Type B pancreatic cell (in vitro differentiated cells): Measurements from ENCODE around the gene IKBIP. TPM values are rescaled to one million over a fixed set of nuclear protein-coding genes. Genes with fewer than 3 reads are reported as not detected.

Experiments used
- DNase-seq: peaks from one replicate; pipeline ENCODE4 v3.0.0; 2021; ENCODE audit warnings: mixed read lengths; ENCODE audit not compliant: unreplicated experiment; ENCODE audit errors: extremely low spot score
- H3K27ac Mint-ChIP-seq: 2 replicates; pipeline ENCODE4 v1.8.0; 2021; ENCODE audit warnings: mild to moderate bottlenecking, mixed read lengths
- H3K27me3 Mint-ChIP-seq: 2 replicates; pipeline ENCODE4 v1.8.0; 2021; ENCODE audit warnings: mixed read lengths
- H3K36me3 Mint-ChIP-seq: 2 replicates; pipeline ENCODE4 v1.8.0; 2021; ENCODE audit warnings: mixed read lengths
- H3K4me1 Mint-ChIP-seq: one replicate; pipeline ENCODE4 v1.8.0; 2021; ENCODE audit warnings: mixed read lengths; ENCODE audit not compliant: unreplicated experiment
- H3K4me3 Mint-ChIP-seq: 2 replicates; pipeline ENCODE4 v1.8.0; 2021; ENCODE audit warnings: mild to moderate bottlenecking, mixed read lengths
- H3K9me3 Mint-ChIP-seq: 2 replicates; pipeline ENCODE4 v1.8.0; 2021; ENCODE audit warnings: mixed read lengths
- CTCF ChIP-seq: fragments of 200-600 bp; sonication (generic); conservative IDR thresholded peaks from 2 replicates; pipeline ENCODE4 v1.5.0; 2021; ENCODE audit warnings: antibody characterized with exemption, mild to moderate bottlenecking
- total RNA-seq: library from RNA; stranded (reverse); gene quantifications from 2 replicates; pipeline ENCODE4 v1.2.1, GENCODE V29; 2021; ENCODE audit warnings: low replicate concordance

The IKBIP gene
- total RNA-seq, 1 donor from 2014 or later, result 16.7 TPM

DNA sequence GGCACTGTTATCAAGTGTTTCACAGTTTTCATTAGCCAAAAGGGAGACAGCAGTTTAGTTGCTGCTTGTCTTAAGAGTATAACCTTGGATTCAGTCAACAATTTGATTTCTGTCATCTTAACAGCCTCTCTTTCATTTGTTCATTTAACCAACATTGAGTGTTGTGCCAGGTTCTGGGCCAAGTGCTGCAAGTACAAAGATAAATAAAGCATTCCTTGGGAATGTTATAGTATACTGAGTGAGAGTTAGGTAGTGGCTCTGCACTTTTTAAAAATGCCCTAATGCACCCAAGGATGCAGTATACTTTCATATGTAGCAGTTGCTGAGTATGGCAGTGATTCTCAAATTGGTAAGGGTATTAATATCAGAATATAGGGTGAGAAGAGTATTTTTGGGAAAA, 15.9 kb upstream of the IKBIP start:
- H3K9me3 Mint-ChIP-seq, result no peaks in the 10 kb centered on the region
- H3K4me3 Mint-ChIP-seq, result no peak overlapping the region
- no peaks in the 10 kb centered on the region for H3K4me1 Mint-ChIP-seq
- peaks cover 23% of the 10 kb centered on the region for H3K36me3 Mint-ChIP-seq
- DNase-seq, result no peak
- TF ChIP-seq CTCF, result no peak
- no peaks in the 10 kb centered on the region for H3K27me3 Mint-ChIP-seq
- H3K27ac Mint-ChIP-seq, result no peak overlapping the region

GRCh38 chr12:98656289-98657101, 11.9 kb upstream of the IKBIP start:
- Mint-ChIP-seq H3K27ac (no peak overlapping the region), H3K27me3 (no peaks in the 10 kb centered on the region)

DNA sequence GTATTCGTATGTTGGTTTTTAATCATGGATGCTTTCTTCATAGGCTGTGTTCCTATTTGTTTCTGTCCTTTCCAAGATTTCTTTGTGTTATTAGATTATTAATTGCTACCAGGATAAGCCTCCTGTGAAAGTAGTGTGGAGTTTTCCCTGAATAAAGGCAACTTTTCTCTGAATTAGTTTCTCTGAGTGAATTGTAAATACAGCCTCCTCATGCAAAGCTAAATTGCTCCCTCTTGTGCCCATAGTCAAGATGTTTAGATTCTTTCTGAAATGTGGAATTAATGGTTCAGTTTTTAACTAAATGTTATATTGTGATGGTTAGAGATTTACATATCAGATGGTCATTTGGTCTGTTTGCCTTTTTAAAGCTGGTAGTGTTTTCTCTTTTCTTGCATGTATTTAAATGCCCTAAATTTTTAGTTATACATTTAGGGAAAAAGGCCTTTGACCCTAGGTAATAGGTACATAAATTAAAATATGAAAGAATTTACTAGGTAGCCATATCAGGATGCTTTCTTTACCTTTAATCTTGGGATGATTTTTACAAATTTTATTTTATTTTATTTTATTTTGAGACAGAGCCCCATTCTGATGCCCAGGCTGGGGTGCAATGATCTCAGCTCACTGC, 9.4 kb upstream of the IKBIP start:
- Mint-ChIP-seq H3K27ac (no peak overlapping the region), H3K27me3 (no peaks in the 10 kb centered on the region), H3K4me3 (no peak overlapping the region), H3K9me3 (no peaks in the 10 kb centered on the region), H3K4me1 (peaks cover 5% of the 10 kb centered on the region), H3K36me3 (peaks cover 33% of the 10 kb centered on the region)
- TF ChIP-seq CTCF, result peak; percentile 85
- no peak for DNase-seq

More at GRCh38 chr12:98656289-98657101, 11.9 kb upstream of the IKBIP start:
- TF ChIP-seq CTCF, result no peak
- Mint-ChIP-seq H3K4me1 (peaks cover 5% of the 10 kb centered on the region), H3K9me3 (no peaks in the 10 kb centered on the region), H3K4me3 (no peak overlapping the region), H3K36me3 (peaks cover 25% of the 10 kb centered on the region)
- DNase-seq, result no peak

DNA sequence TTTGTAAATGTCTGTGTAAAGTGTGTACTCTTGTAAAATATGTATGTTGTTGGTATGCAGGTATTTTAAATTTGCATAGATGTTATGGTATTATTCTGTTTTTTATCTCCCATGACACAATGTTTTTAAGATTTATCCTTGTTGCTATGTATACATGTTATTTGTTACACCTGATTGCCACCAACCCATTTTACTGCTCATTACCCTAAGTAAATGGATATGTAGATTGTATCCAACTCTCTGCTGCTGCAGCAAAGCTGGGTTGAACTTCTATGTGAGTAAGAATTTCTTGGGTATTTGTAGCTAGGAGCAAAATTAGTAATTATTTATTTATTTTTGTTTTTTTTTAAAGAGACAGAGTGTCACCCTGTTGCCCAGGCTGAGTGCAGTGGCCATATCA, 6.7 kb upstream of the IKBIP start:
- no peak for DNase-seq

More for the DNA sequence above, 6.7 kb upstream of the IKBIP start:
- H3K4me3 Mint-ChIP-seq, result no peak overlapping the region
- no peaks in the 10 kb centered on the region for H3K27me3 Mint-ChIP-seq
- peaks cover 9% of the 10 kb centered on the region for H3K4me1 Mint-ChIP-seq
- no peak for TF ChIP-seq CTCF
- H3K36me3 Mint-ChIP-seq, result peaks cover 22% of the 10 kb centered on the region
- H3K9me3 Mint-ChIP-seq, result no peaks in the 10 kb centered on the region
- no peak overlapping the region for H3K27ac Mint-ChIP-seq
